Hematopoietic multipotent progenitor cell treated with erythropoietin and hydrocortisone succinate and interleukin-3 and kit ligand, for 17 days (in vitro differentiated cells): ENCODE measurements around the gene MIER1.
"Not testable (repeated sequence)": the region's sequence is repeated elsewhere in the genome, so short reads cannot be mapped to it uniquely, and the experiment has no call there.

Experiments
- DNase-seq: peaks from one replicate; pipeline ENCODE4 v3.0.0-alpha.2; 2015; ENCODE audit warnings: low spot score

MIER1 gene

DNA sequence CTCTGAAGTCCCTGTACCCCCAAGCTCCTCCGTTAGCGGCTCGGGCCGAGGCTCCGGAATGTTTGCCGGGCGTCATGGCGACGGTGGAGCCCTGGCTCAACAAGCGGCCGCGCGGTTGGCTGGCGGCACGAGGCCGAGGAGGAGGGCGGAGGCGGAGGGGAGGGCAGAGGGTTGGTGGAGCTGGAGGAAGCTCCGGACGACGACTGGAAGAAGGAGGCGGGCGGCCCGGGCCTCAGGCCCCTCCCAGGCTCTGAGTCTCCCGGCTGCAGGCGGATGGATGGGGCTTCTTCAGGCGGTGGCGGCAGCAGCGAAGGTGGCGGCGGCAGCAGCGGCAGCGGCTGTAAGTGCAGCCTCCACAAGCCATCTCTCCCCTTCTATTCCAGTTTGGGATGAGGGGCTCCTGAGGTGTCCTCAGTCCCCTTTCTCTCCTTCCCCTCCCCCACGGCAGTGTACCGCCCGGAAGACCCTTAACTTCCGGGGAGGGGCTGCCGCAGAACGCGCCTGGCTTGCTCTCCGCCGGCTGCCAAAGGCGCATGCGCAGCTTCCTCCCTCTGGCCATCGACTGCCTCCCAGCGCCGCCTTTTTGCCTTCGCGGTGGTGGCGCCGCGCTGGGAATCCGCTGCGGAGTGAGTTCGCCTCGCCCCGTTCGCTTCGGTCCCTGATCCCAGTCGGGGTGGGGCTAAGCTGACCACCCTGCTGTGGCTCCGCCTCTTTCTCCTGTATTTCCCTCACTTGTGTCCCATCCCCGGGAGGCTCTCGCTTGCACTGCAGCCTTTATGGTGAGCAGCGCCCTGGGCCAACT is at the start of gene MIER1, which contains the start of gene DNAI4:
TSS of gene MIER1 (plus strand) at position 235 of the 802 bp plus-strand sequence. CDS start at position 274, 39 bp downstream.
TSS of gene DNAI4 (minus strand) at position 101 of the 802 bp plus-strand sequence. CDS start at position 76, 25 bp downstream.
- peak; percentile 98 for DNase-seq

DNA sequence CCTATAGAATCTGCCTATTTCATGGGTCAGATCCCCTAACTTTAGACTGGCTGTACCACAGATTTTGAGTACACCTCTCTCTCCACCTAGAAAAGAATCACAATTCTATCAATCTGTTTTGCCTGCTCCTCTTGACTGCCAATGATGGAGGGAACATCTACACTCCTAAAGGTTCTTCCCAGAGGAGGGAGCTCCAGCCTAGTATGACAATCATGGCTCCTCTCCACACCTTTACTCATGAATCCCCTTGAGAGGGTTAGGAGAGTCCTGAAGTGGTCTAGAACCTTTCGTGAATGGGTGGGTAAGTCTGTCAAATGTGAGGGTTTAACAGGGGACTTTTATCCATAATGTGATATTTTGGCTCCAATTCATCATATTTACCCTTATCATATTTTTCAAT is 48.1 kb upstream of the MIER1 start:
- no peak for DNase-seq

DNA sequence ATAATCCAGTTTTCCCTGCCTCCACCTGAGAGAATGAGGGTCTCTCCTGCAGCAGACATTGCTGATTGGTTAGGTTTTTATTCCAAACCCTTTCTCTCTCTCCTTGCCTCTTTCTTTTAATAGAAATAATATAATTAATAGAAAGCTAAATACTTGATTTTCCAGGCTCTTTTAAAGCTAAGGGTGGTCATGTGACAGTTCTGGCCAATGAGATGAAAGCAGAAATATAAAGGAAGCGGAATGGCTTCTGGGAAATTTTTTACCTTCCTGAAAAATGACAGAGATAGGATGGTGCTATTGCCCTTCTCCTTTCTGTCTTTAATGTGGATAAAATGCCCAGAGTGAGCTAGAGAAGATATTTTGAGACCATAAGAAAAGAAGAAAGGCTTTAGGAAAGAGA is 35.8 kb upstream of the MIER1 start:
- DNase-seq = no peak

DNA sequence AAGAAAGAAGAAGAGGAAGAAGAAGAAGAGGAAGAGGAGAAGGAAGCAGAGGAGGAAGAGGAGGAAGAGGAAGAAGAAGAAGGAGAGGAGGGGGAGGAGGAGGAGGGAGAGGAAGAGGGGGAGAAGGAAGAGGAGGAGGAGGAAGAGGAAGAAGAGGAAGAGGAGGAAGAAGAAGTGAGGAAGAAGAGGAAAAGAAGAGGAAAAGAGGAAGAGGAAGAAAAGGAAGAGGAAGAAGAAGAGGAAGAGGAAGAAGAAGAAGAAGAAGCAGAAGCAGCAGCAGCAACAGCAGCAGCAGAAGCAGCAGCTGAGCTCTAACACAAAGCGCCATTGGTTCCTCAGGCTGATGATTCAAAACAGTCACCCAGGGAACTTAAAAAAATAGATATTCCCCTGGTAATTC is 34.2 kb upstream of the MIER1 start:
- no peak for DNase-seq

DNA sequence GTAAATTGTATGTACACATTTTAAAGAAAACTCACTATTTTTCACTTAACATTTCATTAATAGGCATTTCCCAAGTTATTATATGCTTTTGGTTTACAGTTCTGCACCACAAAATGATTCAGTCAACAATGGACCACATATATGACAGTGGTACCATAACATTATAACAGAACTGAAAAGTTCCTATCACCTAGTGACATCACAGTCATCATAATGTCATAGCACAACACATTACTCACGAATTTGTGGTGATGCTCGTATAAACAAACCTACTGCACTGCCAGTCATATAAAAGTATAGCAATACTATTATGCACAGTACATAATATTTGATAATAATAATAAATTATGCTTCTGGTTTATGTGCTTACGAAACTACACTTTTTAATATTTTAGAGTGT is 31.1 kb upstream of the MIER1 start:
- no peak for DNase-seq

DNA sequence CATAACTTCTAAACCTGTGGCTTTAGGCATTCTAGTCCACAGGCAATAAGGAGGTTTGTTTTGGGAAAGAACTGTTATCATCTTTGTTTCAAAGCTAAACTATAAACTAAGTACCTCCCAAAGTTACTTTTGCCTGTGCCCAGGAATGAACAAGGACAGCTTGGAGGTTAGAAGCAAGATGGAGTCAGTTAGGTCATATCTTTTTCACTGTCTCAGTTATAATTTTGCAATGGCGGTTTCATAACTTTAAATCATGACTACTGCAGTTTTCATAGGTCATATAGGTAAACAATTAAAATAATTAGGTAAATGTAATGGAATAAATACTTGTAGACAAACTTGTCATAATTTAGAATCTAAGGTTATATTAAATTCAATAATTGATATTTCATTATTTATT is 9.6 kb upstream of the MIER1 start:
- DNase-seq = not testable (repeated sequence)

DNA sequence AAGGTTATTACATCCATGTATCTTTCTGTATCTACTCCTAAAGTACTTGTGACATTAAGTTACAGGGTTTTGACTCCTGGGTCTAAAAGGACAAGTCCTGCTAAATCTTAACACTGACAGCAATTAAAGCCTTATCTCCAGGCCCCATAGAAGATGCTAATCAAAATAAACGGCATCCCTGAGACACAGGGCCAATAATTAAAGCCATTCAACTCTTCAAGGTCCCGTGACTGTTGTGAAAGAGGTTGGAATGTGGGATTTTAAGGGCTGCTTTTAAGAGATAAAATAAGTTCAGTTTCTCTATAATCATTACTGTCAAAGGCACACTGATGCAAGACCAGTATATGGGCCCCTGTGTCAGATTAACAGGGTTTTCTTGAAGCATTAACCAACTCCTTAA is 8.5 kb upstream of the MIER1 start:
- no peak for DNase-seq

DNA sequence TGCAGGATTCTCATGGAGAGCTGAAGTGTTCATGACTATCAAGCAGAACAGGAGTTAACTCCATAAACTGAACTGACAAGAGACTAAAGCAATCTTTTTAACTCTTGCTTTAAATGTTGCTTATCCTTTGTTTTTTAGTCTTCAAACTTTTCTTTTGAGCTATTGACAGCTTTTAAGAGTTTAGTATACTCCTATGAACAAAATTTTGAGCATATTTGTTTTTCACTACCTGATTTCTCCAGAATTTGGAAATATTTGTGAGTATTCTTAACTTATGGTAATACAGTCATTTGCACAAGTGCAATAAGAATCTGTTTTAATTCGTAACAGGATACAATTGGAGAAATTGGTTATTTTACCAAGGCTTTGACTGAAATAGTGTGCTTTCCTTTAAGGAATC is 7.3 kb upstream of the MIER1 start:
- DNase-seq = no peak

DNA sequence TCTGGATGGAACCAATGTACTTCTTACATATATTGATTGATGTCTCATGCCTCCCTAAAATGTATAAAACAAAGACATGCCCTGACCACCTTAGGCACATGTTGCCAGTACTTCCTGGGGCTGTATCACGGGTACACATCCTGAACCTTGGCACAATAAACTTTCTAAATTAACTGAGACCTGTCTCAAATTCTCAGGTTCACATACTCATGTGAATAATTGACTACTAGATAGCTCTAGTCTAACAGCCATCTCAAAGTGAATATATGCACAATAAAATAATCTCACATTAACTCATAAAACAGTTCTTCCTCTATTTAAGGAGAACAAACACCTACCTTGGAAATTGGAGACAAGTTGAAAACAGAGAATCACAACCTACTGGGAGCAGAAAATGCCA is 5.7 kb upstream of the MIER1 start:
- DNase-seq = no peak

DNA sequence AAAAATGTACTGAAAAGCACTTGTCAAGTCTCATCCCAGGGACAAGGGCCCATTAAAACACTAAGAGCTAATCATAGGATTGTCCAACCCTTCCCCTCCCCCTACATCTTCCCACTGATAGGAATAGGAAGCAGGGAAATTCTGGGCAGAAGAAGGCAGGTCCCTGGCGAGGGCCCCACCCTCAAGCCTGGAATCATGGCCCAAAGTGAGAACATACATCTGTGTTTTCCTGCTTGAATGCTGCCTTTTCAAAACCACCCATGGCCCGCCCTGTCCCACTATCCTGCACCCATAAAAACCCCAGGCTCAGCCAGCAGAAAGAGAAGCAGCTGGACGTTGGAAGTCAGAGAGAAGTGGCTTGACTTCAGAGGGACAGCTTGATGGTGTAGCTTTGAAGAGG is 5.0 kb upstream of the MIER1 start:
- no peak for DNase-seq

DNA sequence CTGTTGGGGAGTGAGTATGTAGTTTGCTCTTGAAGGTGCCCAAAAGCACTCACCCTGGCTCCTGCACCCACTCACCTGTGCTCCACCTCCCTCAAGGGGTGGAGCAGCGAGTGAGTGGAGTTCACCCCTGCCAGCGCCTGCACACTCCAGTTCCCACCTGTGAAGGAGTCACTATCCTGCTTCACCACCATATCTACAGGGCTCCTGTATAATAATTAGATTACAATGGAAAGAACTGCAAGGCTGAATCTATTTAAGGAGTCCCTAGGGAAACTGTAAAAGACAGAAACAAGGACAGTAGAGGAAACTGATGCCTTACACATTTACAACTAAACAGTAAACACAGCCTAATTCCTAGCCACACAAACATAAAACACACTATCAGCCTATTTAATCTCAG is 4.2 kb upstream of the MIER1 start:
- DNase-seq = no peak

DNA sequence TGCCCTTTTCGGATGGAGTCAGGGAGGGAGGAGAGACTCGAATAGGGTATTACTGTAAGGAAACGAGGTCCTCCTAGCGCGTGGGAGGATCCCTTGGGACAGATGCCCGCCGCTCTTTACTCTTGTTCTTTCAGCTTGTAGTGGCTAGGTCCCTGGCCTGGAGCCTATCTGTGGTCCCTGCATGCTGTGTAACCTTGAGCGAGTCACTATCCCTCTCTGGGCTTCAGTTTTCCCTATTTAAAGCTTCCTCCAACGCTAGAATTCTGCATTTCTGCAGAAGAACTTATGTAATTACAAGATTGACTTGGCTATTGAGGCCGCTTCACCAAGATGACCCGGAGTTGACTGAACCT is 744 bp downstream of the MIER1 start:
- no peak for DNase-seq

DNA sequence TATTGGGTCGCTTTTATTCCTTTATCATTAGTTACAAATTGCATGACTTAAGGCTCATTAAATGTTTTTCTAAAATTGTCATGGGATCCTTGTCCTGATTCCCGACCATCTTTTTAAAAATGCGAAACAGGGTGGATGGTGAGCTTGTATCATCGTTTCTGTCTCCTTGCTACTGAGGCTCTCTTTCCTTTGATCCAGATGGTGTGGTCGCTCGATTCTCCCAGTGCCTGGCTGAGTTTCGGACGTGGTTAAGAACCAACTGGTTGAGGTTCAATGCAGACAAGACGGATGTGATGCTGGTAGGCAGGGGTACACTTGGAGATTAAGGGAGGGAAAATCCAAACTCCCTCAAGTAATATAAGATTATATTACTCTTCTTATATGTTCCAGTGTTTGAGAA is 1.2 kb downstream of the MIER1 start:
- peak; percentile 21 for DNase-seq

DNA sequence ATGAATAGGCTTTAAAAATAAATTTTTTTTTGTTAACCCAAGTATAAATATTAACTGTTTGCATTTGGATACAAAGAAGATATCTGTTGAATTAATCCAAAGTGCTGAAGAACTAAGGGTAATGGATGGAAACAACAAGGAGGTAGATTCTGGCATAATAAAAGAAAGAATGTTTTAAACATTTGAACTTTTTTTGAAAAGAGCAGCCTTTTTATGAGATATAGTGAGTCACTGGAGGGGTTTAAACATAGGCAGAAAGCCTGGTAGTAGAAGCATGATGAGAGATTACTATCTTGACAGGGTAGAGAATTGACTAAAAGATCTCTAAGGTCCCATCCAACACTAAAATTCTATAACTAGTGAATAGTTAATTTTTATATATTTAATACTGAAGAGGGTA is 2.7 kb downstream of the MIER1 start:
- DNase-seq = no peak

DNA sequence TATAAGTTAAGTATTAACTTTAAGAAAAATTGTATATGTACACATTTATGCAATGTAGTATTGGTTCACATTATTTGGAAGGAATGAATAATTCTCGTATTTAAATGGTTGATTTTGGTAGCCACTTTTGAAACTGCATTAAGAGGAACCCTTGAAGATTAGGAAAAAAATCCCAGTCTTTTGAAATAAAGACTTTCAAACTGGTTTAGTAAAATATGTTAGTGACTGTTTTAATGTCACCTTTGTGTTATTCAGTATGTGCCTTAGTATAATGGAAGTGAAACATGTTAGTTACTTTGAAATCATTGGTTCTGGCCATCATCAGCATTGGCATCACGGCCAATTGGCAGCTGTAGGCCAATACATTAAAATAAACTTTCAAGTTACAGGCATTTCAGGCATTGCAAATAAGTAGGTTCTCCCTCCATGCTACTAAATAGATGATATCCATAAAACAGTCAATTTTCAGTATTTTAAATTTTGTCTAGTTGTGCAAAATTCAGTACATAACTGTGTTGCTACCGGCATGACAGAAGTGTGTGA is 4.4 kb downstream of the MIER1 start:
- DNase-seq = no peak

DNA sequence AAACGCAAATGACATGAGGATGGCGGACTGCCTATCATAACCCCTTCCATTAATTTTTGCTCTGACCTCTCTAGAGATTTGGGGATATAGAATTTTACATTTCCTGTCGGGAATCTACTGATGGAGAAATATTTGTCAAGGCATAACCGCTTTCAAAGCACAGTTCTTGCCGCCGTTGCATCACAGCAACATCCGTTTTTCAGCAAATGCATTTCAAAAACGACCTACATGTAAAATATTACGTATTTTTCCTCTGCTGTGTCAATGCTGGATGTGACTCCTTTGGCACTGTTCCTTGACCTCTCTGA is 4.9 kb downstream of the MIER1 start:
- no peak for DNase-seq

DNA sequence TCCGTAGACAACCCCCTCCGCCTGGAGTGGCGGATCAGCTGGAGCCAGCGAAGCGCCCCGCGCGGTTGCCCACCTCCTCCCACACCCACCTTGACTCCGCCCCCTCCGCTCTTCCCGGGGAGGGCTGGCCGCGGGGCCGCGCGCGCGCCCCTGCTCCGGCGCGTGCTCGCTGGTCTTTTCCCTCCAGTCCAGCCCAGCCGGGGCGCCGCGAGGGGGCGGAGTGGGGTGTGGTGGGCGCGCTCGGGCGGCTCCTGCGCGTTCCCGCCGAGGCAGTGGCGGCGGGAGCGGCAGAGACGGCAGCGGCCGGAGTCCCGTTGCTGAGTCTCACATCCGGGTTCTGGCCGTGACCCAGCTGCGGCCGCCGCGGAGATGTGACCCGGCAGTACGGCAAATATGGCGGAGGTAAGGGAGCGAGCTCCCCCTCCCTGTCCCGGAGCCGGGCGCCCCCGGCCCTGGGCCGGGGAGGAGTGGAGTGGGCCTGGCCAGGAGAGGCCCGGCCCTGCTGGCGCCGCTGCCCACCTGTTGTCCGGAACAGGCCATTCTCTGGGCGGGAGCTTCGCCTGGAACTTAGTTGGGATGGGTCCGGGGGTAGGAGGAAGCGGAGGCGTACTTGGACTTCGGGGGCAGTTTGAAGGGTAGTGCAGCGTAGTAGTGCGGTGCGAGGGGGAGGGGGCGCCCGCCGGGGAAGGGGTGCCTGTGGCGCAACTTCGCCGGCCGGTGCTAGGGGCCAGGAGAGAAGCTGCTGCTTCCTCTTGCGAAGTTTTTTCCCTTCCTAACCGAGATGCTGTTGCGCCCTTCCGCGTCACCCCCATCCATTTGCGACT is 5.4 kb downstream of the MIER1 start:
- DNase-seq = peak; percentile 93

DNA sequence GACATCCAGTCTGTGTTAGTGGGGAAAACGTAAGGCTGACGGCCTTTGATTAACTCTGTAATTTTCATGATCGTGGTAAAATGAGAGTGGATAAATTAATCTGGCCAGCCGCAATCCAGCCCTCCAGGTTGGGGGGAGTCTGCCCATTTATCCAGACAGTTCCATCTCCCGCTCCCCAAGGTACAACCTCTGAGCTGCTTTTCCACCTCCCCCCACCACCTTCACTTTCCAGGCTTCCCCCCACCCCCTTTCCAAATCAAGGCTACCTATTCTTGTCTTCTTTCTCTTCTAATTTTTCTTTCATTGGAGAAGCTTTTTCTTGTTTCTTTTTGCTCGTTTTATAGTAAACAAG is 6.0 kb downstream of the MIER1 start:
- DNase-seq = no peak

DNA sequence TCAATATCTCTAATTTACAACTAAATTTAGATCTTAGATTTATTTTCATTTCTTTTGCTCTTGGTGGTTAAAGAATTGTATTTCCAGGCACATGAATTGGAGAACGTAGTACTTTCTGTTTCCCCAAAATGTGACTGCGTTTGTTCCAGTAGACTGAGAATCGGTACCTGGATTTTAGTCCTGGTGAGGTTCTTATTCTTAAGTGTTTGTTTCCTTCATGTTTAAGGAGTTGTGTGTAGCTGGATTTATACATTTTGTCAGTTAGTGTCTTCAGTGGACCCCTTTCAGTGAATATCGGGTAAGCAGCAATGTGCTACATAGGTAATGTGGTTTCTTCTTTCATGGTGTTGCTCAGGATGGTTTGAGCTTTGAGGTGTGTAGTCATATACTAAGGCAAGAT is 6.8 kb downstream of the MIER1 start:
- DNase-seq = peak; percentile 47

DNA sequence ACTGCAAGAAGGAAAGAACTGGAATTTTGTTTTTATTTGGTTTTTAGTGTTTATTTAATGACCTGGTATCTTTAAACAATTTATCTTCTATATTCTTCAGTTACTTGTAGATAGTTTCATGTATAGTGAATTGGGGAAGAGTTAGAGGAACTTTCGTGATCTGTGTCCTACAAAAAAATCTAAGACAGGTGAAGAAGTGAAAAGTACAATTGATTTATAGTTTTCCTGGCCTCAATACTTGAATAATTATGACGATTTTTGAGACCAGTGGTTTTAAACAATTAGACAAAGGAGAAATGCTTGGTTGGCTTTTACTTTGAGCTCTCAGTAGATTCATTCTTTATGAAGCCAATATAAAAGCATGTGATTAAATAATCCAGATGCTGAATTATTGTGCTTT is 7.5 kb downstream of the MIER1 start:
- DNase-seq = no peak

DNA sequence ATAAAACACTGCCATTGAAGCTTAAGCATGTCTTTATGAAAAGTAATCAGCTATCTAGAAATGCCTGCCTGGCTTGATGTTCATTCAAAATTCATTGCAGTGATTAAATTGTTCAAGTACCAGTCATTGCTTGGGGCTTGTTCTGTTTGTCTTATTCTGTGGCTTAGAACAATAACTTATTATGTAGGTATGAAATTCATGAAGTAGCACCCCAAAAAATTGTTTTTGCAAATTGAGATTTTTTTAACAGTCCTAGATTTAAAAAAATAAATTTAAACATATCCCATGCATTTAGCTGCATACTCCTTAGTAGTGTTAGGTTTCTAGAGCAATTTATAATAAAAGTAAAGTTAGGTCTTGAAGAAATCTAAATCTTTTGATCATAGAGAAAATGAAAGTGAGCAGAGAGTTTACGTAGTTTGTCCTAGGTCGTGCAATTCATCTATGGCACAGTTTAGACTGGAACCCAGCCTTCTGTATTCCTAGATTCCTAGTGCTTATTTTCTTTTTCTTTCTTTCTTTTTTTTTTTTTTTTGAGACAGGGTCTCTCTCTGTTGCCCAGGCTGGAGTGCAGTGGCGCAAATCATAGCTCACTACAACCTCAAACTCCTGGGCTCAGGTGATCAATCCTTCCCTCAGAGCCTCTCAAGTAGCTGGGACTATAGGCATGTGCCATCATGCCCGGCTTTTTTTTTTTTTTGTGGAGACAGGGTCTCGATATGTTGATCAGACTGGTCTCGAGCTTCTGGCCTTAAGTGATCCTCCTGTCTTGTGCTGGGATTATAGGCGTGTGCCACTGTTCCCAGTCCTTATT is 9.3 kb downstream of the MIER1 start:
- no peak for DNase-seq

DNA sequence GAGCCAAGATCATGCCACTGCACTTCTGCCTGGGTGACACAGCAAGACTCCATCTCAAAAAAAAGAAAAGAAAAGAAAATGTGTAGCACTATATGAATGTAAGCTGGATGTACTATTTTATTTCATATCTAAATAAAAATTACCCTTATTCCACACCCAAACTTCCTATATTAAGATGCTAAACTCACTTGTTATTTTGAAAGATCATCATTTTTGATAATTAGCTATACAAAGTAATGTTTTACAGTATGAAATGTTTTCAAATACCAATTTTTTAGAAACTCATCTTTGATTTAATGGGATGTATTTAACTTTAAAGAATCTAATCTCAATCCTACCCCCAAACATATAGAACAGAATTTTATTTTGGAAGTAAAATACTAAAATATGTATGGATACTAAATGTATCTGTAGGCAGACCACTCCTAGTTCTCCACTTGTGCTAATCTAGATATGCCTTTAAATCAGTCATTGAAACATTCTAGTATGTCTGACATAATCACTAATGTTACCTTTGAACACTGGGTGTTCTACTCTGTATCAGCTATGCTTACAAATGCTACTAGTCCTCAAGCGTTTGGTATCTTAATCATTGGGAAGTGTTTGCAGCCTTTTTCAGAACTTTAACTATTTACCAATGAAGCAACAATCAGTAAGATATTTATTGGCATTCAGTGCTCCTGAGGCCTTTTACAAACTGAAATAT is 12.9 kb downstream of the MIER1 start:
- DNase-seq = no peak
